H1 (cell line): Measurements from ENCODE around the gene CMKLR1. TPM values are rescaled to one million over a fixed set of nuclear protein-coding genes. Genes with fewer than 3 reads are reported as not detected.

Source experiments
- E2F6 ChIP-seq: IDR thresholded peaks from 2 replicates; pipeline ENCODE4 v1.6.1; 2012; ENCODE audit warnings: inconsistent platforms
- NRF1 ChIP-seq: IDR thresholded peaks from 2 replicates; pipeline ENCODE4 v1.6.1; 2011; ENCODE audit warnings: mild to moderate bottlenecking, low read depth, low read length, improper control_type of control experiment
- PHF8 ChIP-seq: fragments of 200-600 bp; sonication (generic); conservative IDR thresholded peaks from 2 replicates; pipeline ENCODE4 v1.7.1; 2012; ENCODE audit warnings: low read depth, mild to moderate bottlenecking, inconsistent platforms, low read length, moderate library complexity
- TEAD4 ChIP-seq: IDR thresholded peaks from 2 replicates; pipeline ENCODE4 v1.6.1; 2012; ENCODE audit warnings: low read depth, low read length, inconsistent platforms, mixed read lengths
- polyA plus RNA-seq, 7 experiments: library from polyadenylated mRNA; depleted of rRNA in 3 of 7; stranded (reverse) in 5 of 7; unstranded in 2 of 7; fragments of >200 nt in 5 of 7; fragments of 200-250 nt in 2 of 7; gene quantifications; 1 replicate in 5 of 7; 2 replicates in 1 of 7; 4 replicates in 1 of 7; pipeline versions ENCODE4 v1.2.1 to v1.2.3, GENCODE V29; 2011 to 2013; ENCODE audit warnings: missing spikeins in 2 of 7, mixed read lengths in 2 of 7
- total RNA-seq: library from RNA; stranded (reverse); fragmentation: NEBNext Ultra II Directional; extraction: Animal tissue kit (Norgen Biotek cat#: 25700); gene quantifications from 2 replicates; pipeline ENCODE4 v1.2.1, GENCODE V29; 2021
- TF ChIP-seq, protein P1 (sequence below): IDR thresholded peaks from 2 replicates; pipeline ENCODE4 v1.6.1; 2012; ENCODE audit warnings: low read length, inconsistent platforms
- TF ChIP-seq, protein P2 (sequence below): IDR thresholded peaks from 2 replicates; pipeline ENCODE4 v1.6.1; 2011; ENCODE audit warnings: low read depth, mild to moderate bottlenecking, low read length; ENCODE audit not compliant: insufficient read depth

CMKLR1 gene
- total and polyA plus RNA-seq, 2 of the 8 experiments (the other 6 are each of a cell fraction or from before 2014, with no cell fraction given): 2.1 to 2.8 TPM

- TF ChIP-seq E2F6 (no peak), PHF8 (no peak), NRF1 (no peak), TEAD4 (no peak)
- TF ChIP-seq, protein P1, sequence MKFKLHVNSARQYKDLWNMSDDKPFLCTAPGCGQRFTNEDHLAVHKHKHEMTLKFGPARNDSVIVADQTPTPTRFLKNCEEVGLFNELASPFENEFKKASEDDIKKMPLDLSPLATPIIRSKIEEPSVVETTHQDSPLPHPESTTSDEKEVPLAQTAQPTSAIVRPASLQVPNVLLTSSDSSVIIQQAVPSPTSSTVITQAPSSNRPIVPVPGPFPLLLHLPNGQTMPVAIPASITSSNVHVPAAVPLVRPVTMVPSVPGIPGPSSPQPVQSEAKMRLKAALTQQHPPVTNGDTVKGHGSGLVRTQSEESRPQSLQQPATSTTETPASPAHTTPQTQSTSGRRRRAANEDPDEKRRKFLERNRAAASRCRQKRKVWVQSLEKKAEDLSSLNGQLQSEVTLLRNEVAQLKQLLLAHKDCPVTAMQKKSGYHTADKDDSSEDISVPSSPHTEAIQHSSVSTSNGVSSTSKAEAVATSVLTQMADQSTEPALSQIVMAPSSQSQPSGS: no peak
- TF ChIP-seq, protein P2, sequence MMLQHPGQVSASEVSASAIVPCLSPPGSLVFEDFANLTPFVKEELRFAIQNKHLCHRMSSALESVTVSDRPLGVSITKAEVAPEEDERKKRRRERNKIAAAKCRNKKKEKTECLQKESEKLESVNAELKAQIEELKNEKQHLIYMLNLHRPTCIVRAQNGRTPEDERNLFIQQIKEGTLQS: no peak
Measured at GRCh38 chr12:108323581-108323980, 15.5 kb downstream of the CMKLR1 start (continued).
